MM.1S (cell line): Measurements from ENCODE around the gene JPH3.

Experiments used
- EZH2 ChIP-seq: fragments of 300-600 bp; sonication (generic); optimal IDR thresholded peaks from 2 replicates; pipeline ENCODE3; 2017; ENCODE audit warnings: low read depth, mild to moderate bottlenecking, antibody characterized with exemption, low read length, mixed read lengths
- EZH2phosphoT487 ChIP-seq: fragments of 300-600 bp; sonication (generic); IDR thresholded peaks from 2 replicates; pipeline ENCODE4 v1.6.1; 2018; ENCODE audit warnings: antibody characterized with exemption, low read length
- TF ChIP-seq, protein P1 (sequence below): fragments of 300-600 bp; sonication (generic); IDR thresholded peaks from 2 replicates; pipeline ENCODE4 v1.5.1; 2016; ENCODE audit warnings: antibody characterized with exemption, low read length, mixed read lengths

DNA sequence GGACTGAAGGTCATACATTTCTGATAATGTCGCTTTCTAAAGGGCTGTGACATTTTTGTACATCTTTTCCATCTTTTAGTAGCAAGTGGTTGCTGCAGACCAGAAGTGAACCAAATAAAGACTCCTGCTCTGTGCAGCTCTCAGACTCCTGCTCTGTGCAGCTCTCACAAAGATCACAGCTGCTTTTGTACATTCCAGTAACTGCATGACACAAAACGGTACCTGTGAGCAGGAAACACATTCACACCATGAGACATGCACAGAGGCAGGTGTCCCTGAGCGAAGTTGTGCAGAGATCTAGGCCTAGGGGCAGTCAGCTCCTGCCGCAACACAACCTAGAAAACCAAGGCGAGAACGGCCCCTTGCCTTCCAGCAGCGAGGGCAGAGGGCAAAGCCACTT is 95.9 kb downstream of the JPH3 start:
- TF ChIP-seq, protein P1, sequence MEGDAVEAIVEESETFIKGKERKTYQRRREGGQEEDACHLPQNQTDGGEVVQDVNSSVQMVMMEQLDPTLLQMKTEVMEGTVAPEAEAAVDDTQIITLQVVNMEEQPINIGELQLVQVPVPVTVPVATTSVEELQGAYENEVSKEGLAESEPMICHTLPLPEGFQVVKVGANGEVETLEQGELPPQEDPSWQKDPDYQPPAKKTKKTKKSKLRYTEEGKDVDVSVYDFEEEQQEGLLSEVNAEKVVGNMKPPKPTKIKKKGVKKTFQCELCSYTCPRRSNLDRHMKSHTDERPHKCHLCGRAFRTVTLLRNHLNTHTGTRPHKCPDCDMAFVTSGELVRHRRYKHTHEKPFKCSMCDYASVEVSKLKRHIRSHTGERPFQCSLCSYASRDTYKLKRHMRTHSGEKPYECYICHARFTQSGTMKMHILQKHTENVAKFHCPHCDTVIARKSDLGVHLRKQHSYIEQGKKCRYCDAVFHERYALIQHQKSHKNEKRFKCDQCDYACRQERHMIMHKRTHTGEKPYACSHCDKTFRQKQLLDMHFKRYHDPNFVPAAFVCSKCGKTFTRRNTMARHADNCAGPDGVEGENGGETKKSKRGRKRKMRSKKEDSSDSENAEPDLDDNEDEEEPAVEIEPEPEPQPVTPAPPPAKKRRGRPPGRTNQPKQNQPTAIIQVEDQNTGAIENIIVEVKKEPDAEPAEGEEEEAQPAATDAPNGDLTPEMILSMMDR: no peak
- TF ChIP-seq EZH2 (no peak), EZH2phosphoT487 (no peak)
